LHCN-M2 (cell line): Measurements from ENCODE around the gene PRKCB. TPM values are rescaled to one million over a fixed set of nuclear protein-coding genes. Genes with fewer than 3 reads are reported as not detected.

Experiments
- DNase-seq: peaks from one replicate; pipeline ENCODE4 v3.0.0-alpha.2; 2012; ENCODE audit warnings: low read depth
- total RNA-seq: library from RNA; depleted of rRNA; stranded (reverse); fragments of >200 nt; gene quantifications from 2 replicates; pipeline ENCODE4 v1.2.3, GENCODE V29; 2014

PRKCB gene
- total RNA-seq, 1 experiment from 2014 or later: not detected

- DNase-seq: no peak
These were observed 875 bp downstream of the PRKCB start for GRCh38 chr16:23836404-23837311.

GRCh38 chr16:23837553-23838308, 1.9 kb downstream of the PRKCB start:
- no peak for DNase-seq

- no peak for DNase-seq
These were observed 2.8 kb downstream of the PRKCB start for GRCh38 chr16:23838485-23839142.

GRCh38 chr16:23840310-23840709, 4.5 kb downstream of the PRKCB start:
- DNase-seq: no peak

- no peak for DNase-seq
These were observed 6.4 kb downstream of the PRKCB start for GRCh38 chr16:23842137-23842600.

DNA sequence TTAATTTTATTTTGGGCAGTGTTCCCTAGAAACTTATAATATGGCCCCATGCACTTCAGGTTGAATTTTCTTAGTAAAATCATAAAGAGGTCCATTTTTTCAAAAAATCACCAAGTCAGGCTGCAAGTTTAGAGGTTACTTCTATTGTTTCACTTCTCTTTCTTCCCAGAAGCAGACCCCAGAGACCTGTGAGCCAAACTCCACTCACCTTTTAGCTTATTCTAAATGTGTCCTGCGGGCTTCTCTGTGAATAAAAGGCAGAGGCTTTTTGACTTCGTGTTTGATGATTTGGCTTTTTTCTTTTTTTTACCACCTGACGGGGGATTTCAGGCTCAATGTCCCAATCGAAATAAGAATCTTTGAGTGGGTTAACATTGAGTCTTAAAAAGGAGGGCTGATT, 7.4 kb downstream of the PRKCB start:
- DNase-seq: no peak

DNA sequence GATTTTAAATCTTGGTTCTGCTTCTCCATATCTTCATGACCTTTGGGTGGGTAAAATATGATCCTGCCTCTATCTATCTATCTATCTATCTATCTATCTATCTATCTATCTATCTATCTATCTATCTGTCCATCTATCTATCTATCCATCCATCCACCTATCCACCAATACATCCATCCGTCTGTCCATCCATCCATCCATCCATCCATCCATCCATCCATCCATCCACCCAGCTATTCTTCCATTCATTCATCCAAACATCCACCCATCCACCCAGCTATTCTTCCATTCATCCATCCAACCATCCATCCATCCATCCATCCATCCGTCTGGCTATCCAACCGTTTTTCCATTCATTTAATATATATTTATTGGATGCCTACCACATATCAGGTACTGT, 11.5 kb downstream of the PRKCB start:
- no peak for DNase-seq

DNA sequence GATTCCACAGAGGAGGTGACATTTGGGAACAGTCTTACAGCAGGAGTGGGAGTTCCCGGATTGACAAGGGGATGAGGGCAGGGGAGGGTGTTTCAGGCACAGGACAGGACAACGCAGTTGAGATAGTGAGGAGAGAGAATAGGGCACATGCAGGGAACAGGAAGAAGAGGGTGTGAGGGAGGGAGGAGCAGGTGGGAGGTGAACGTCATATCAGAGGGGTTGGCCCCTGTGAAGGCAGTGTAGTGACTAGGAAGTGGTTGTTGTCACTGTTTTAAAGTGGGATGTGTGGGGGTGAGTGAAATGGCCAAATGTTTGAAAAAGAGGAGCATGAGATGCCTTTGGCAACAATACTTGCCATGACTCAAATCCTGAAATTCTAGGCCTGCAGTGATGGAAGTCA, 12.2 kb downstream of the PRKCB start:
- DNase-seq: no peak

- DNase-seq: no peak
These were observed 13.2 kb downstream of the PRKCB start for GRCh38 chr16:23848958-23849357.

- no peak for DNase-seq
These were observed 17.2 kb downstream of the PRKCB start for GRCh38 chr16:23852794-23853562.

GRCh38 chr16:23855010-23855409, 19.2 kb downstream of the PRKCB start:
- DNase-seq: no peak

- DNase-seq: no peak
These were observed 20.5 kb downstream of the PRKCB start for GRCh38 chr16:23856251-23856709.

- DNase-seq: no peak
These were observed 21.6 kb downstream of the PRKCB start for GRCh38 chr16:23857256-23857880.

GRCh38 chr16:23857881-23858269, 22.1 kb downstream of the PRKCB start:
- no peak for DNase-seq

GRCh38 chr16:23858542-23858941, 22.8 kb downstream of the PRKCB start:
- DNase-seq: no peak

- DNase-seq: no peak
These were observed 24.0 kb downstream of the PRKCB start for GRCh38 chr16:23859713-23860269.

DNA sequence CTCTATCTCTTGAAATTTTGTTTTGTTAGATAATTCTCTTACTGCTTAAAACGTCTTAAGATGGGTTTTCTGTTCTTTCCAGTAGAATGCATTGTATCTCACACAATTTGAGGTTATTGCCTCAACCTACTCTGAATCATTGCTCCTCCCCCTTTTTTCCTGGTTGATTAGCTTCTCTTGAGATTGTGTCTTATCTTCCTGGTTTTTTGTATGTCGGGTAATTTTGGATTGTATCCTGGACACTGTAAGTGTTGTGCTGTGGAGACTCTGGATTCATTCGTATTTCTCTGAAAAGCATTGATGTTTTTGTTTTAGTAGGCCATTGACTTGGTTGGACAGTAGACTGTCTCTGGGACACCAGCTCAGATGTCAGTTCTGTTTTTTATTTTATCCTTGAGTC, 26.1 kb downstream of the PRKCB start:
- DNase-seq: no peak

DNA sequence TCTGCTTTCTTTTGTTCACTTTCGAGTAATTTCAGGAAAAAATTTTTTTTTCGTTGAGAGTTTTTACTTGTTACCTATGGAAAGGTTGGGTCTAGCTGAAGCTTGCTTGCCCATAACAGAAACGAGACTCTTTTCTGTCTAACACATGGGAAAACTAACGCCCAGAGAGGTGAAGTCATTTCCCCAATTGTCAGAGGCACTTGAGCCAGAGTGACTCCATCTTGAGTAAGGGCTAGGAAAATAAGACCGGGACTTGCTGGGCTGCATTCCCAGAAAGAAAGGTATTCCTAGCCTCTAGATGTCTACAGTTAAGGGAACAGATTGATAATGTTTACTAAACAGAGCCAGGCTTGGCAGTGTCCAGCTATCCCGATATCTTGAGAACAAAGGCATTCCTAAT, 26.8 kb downstream of the PRKCB start:
- no peak for DNase-seq

DNA sequence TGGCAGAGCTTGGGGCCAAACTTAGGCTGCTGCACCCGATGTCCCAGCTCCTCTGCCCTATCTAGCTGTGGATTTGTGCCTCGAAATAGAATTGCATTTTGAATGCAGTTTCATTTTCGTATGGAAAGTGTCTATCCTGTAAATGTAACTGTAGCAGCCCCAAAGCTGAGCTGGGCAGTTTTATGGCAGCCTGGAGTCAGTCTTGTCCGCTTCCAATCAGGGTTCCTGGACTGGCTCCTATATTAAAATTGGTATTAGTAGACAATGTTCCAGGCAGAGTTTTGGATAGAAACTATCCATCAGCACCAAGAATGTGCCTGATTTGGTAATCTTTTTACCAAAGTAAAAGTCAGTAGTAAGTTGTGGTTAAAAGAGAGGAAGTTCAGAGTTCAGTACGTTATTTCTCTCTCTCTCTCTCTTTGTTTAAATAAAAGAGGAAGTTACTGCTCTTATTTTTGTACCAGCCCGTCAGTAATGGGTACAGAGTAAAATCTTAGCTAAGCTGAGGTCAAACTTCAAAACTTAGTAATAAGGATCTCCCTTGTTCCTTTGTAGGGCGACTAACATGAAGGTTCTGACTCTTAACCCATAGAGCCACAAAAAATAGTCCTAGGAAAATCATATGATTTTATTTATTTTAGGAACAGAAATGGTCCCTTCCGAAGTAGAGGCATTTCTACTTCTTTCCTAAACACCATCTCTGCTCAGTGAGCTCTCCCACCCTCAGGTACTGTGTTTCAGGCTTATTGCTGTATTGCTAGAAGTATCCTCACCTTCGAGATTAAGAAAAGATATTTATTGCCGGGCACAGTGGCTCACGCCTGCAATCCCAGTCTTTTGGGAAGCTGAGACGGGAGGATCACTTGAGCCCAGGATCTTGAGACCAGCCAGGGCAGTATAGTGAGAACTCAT, 28.0 kb downstream of the PRKCB start:
- no peak for DNase-seq
